ENCODE results near the gene SYTL2. TPM values are rescaled to one million over a fixed set of nuclear protein-coding genes. Genes with fewer than 3 reads are reported as not detected.

SYTL2 gene
- total and polyA plus RNA-seq, 2 experiments from 2014 or later, result 8.9 to 66.6 TPM

DNA sequence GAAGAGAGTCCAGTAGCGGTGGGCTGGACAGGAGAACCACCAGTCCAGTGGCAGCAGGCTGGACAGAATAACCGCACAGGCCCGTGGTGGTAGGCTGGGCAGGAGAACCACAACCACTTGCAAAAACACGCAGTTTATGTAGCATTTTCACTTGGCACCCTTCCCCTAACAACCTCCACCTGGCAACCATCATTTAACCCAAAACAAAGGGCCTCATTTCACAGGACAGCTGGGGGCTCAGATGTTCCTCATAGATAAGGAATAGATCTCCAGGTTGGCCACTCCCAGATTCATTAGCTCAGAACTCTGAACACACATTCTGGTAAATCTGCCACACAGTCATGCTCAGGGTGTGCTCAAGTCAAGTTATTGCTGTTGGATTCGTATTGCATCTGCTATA, 41.2 kb downstream of the SYTL2 start:
- 95% methylated on average over 5 of the region's 5 CpGs for WGBS (ENCODE audit: low lambda C conversion rate, missing lambda C conversion rate)
- TF ChIP-seq, protein P1, sequence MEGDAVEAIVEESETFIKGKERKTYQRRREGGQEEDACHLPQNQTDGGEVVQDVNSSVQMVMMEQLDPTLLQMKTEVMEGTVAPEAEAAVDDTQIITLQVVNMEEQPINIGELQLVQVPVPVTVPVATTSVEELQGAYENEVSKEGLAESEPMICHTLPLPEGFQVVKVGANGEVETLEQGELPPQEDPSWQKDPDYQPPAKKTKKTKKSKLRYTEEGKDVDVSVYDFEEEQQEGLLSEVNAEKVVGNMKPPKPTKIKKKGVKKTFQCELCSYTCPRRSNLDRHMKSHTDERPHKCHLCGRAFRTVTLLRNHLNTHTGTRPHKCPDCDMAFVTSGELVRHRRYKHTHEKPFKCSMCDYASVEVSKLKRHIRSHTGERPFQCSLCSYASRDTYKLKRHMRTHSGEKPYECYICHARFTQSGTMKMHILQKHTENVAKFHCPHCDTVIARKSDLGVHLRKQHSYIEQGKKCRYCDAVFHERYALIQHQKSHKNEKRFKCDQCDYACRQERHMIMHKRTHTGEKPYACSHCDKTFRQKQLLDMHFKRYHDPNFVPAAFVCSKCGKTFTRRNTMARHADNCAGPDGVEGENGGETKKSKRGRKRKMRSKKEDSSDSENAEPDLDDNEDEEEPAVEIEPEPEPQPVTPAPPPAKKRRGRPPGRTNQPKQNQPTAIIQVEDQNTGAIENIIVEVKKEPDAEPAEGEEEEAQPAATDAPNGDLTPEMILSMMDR (IDR thresholded peaks at IDR 0.05; ENCODE audit: poor library complexity), result no peak
- no peak for TF ChIP-seq EZH2phosphoT487 (IDR thresholded peaks at IDR 0.05; ENCODE audit: low read depth, severe bottlenecking, unreplicated experiment)
- TF ChIP-seq EZH2 (IDR thresholded peaks at IDR 0.05; ENCODE audit: borderline replicate concordance), result no peak
- no peaks in the 10 kb centered on the region for H3K9me3 ChIP-seq (ENCODE audit: low read depth)

DNA sequence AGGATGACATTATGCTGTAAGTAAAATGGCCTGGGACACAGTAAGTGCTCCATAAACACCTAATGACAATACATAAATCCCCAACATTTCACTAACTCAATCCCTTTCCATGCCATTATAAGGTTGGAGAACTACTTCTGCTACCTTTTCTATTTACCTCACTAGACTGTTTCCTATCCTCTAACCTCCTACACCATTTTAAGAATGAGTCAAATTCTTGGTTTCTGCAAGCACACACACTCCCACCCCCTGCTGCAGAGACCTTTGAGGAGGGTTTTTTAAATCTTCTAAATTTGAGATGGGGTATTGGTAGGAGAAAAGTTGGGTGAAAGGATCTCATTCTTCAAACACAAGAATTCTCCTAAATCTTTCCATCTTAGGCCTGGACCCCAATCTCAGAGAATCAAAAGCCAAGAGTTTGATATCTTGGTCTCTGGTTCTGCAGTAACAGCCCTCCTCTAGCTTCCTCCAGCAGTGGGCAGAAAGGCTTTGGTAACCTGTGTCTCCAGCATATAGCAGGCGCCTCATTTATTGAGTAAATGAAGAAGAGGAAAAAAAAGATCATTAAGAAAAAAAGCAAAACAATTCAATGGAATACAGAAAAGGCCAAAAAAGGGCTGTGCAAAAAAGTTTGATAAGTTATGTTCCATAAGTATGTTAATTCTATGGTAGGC, 42.3 kb downstream of the SYTL2 start:
- Histone ChIP-seq H3K36me3 (replicated peaks; ENCODE audit: insufficient read depth, low read depth) (peaks cover 3% of the 10 kb centered on the region), H3K9me2 (replicated peaks; ENCODE audit: insufficient read depth) (no peaks in the 10 kb centered on the region), H3K27me3 (no peaks in the 10 kb centered on the region), H3K9me3 (ENCODE audit: low read depth) (no peaks in the 10 kb centered on the region), H2AFZ (no peak overlapping the region), H3K4me1 (ENCODE audit: insufficient read depth) (no peaks in the 10 kb centered on the region), H3K4me2 (no peak overlapping the region), H3K79me2 (no peaks in the 10 kb centered on the region), H4K20me1 (ENCODE audit: insufficient read depth, poor library complexity, severe bottlenecking) (no peaks in the 10 kb centered on the region), H3K27ac (no peak overlapping the region), H3K4me3 (no peak overlapping the region)
- no peak for TF ChIP-seq EZH2 (IDR thresholded peaks at IDR 0.05; ENCODE audit: borderline replicate concordance)
- TF ChIP-seq, protein P1 (IDR thresholded peaks at IDR 0.05; ENCODE audit: poor library complexity), result no peak
- TF ChIP-seq EZH2phosphoT487 (IDR thresholded peaks at IDR 0.05; ENCODE audit: low read depth, severe bottlenecking, unreplicated experiment), result no peak
- WGBS (ENCODE audit: low lambda C conversion rate, missing lambda C conversion rate), result 96% methylated on average over 1 of the region's 1 CpG
- DNase-seq (ENCODE audit: low spot score), result no peak

More for the DNA sequence above, 41.2 kb downstream of the SYTL2 start:
- H3K79me2 ChIP-seq, result no peaks in the 10 kb centered on the region
- no peak overlapping the region for H2AFZ ChIP-seq
- no peaks in the 10 kb centered on the region for H3K9me2 ChIP-seq (replicated peaks; ENCODE audit: insufficient read depth)
- DNase-seq (ENCODE audit: low spot score), result no peak
- H3K4me3 ChIP-seq, result no peak overlapping the region
- H3K4me2 ChIP-seq, result no peak overlapping the region
- no peaks in the 10 kb centered on the region for H4K20me1 ChIP-seq (ENCODE audit: insufficient read depth, poor library complexity, severe bottlenecking)
- no peaks in the 10 kb centered on the region for H3K27me3 ChIP-seq
- H3K36me3 ChIP-seq (replicated peaks; ENCODE audit: insufficient read depth, low read depth), result peaks cover 3% of the 10 kb centered on the region
- no peaks in the 10 kb centered on the region for H3K4me1 ChIP-seq (ENCODE audit: insufficient read depth)
- H3K27ac ChIP-seq, result no peak overlapping the region

DNA sequence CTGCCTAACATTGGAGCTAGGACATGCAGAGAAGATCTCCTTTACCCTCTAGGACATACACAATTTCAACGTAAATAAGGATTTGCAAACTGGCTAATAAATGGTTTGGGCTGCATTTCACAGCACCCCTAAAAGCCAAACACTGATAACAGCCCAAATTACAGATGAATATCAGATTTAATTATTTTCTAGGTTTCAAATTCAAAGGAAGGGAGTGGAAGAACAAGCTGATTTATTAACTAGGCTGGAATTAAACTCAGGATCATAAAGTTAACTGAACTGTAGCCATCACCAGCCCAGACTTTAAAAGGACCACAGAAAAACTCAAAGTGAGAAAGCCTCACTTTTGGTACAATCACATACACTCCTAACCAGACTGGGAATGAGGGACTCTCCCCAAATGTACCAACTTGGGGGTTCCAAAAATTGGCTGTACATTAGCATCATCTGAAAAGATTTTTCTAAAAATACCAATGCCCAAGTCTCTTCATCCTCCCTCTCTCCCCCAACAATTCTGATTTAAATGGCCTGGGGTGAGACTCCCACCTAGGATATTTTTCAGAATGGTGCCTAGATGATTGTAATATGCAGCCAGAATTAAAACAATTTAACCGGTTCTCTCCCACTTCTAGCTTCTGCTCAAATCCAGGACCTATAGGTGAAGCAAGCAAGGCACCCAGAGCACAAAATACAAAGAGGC, 43.5 kb downstream of the SYTL2 start:
- H3K4me1 ChIP-seq (ENCODE audit: insufficient read depth), result no peaks in the 10 kb centered on the region
- no peak overlapping the region for H3K4me2 ChIP-seq
- WGBS (ENCODE audit: low lambda C conversion rate, missing lambda C conversion rate), result 75% methylated on average over 2 of the region's 2 CpGs
- H3K27ac ChIP-seq, result no peak overlapping the region
- H3K9me2 ChIP-seq (replicated peaks; ENCODE audit: insufficient read depth), result no peaks in the 10 kb centered on the region
- no peaks in the 10 kb centered on the region for H3K79me2 ChIP-seq
- H3K27me3 ChIP-seq, result no peaks in the 10 kb centered on the region
- TF ChIP-seq, protein P1 (IDR thresholded peaks at IDR 0.05; ENCODE audit: poor library complexity), result no peak
- no peak for TF ChIP-seq EZH2phosphoT487 (IDR thresholded peaks at IDR 0.05; ENCODE audit: low read depth, severe bottlenecking, unreplicated experiment)
- TF ChIP-seq EZH2 (IDR thresholded peaks at IDR 0.05; ENCODE audit: borderline replicate concordance), result no peak
- no peak overlapping the region for H3K4me3 ChIP-seq
- no peaks in the 10 kb centered on the region for H4K20me1 ChIP-seq (ENCODE audit: insufficient read depth, poor library complexity, severe bottlenecking)
- no peaks in the 10 kb centered on the region for H3K9me3 ChIP-seq (ENCODE audit: low read depth)
- no peak overlapping the region for H2AFZ ChIP-seq
- no peak for DNase-seq (ENCODE audit: low spot score)
- H3K36me3 ChIP-seq (replicated peaks; ENCODE audit: insufficient read depth, low read depth), result peaks cover 3% of the 10 kb centered on the region
